ENCODE measurements around the gene C17orf75. TPM values are rescaled to one million over a fixed set of nuclear protein-coding genes. Genes with fewer than 3 reads are reported as not detected.

C17orf75 gene
- total RNA-seq, 1 experiment from 2014 or later: 22.5 TPM

DNA sequence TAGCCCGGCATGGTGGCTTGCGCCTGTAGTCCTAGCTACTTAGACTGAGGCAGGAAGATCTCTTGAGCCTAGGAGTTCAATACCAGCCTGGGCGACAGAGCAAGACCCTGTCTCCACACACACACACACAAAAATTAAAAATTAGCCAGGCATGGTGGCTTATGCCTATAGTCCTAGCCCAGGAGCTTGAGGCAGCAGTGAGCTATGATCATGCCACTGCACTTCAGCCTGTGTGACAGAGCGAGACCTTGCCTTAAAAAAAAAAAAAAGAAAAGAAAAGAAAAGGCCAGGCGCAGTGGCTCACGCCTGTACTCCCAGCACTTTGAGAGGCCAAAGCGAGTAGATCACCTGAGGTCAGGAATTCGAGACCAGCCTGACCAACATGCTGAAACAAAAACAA is 23.9 kb downstream of the C17orf75 start:
- ChIA-PET RAD21 (ENCODE audit: low non-redundant PET in 1 of 2, low total read pairs in 2 of 2, uncharacterized antibody in 2 of 2, unreplicated experiment in 2 of 2) (interaction anchor here in 1 of 2 experiments (2.5 kb wide), 1 partner anchor 65 kb away, joined by 10 read pairs; no protein-coding TSS in a partner anchor), CTCF (interaction anchor here (0.7 to 3.3 kb wide), 2 partner anchors 11 to 65 kb away, joined by 3 to 17 read pairs; no protein-coding TSS in a partner anchor)
- no peaks in the 10 kb centered on the region for H3K4me1 ChIP-seq (ENCODE audit: control insufficient read depth in 1 of 2, insufficient read depth in 2 of 2, low read length in 2 of 2)

DNA sequence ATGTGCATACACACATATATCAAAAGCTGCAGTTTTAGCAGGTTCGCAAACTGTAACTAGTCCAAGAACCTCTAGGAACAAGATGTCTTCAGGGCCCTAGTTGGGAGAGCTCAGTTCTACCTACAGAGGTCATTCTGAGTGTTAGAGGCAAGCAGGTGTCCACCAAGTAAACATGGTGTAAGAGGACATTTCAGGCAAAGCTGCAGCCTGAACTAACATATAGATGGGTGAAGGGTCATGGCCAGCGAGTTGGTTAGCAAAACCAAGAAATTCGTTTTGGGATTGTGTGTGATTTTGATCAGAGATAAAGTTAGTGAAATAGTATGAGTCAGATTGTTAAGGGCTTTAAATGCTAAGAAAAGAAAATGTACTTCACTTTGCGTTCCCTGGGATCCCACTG is 24.6 kb downstream of the C17orf75 start:
- H3K9me3 ChIP-seq (ENCODE audit: control insufficient read depth in 1 of 2, insufficient read depth in 1 of 2, low read depth in 1 of 2, low read length in 2 of 2): no peaks in the 10 kb centered on the region
- intact Hi-C loops (cut with micrococcal nuclease): loop anchor here (5.0 kb wide), 1 partner anchor 110 kb away; no protein-coding TSS in a partner anchor
- H3K4me1 ChIP-seq (ENCODE audit: control insufficient read depth in 1 of 2, insufficient read depth in 2 of 2, low read length in 2 of 2): no peaks in the 10 kb centered on the region
- no peaks in the 10 kb centered on the region for H3K9me2 ChIP-seq (ENCODE audit: insufficient read depth)
- no peaks in the 10 kb centered on the region for H3K79me2 ChIP-seq (ENCODE audit: insufficient read depth, low read length)
- H2AFZ ChIP-seq (ENCODE audit: low read depth, low read length, poor library complexity, severe bottlenecking): no peak overlapping the region
- no peaks in the 10 kb centered on the region for H4K20me1 ChIP-seq (ENCODE audit: insufficient read depth)
- no peaks in the 10 kb centered on the region for H3K27me3 ChIP-seq (ENCODE audit: insufficient read depth, low read length)
- ChIA-PET POLR2A (no interaction called here), CTCF (interaction anchor here (1.4 to 3.3 kb wide), 2 partner anchors 64 kb away, joined by 4 to 17 read pairs; no protein-coding TSS in a partner anchor), RAD21 (ENCODE audit: low non-redundant PET in 1 of 2, low total read pairs in 2 of 2, uncharacterized antibody in 2 of 2, unreplicated experiment in 2 of 2) (no interaction called here)
- BruUV-seq (replicated peaks): no TSS peak
- DNase-seq (ENCODE audit: low read depth, low spot score) (no peak), ATAC-seq (no peak)
- H3K4me2 ChIP-seq (ENCODE audit: low read length): no peak overlapping the region
- H3K36me3 ChIP-seq (ENCODE audit: control insufficient read depth in 1 of 2, insufficient read depth in 2 of 2, low read length in 2 of 2): no peaks in the 10 kb centered on the region
- H3K4me3 ChIP-seq (replicated peaks in 1 of 2; ENCODE audit: low read depth in 1 of 2, low read length in 2 of 2): no peak overlapping the region
- H3K9ac ChIP-seq (ENCODE audit: low read length): no peak overlapping the region
- H3K27ac ChIP-seq (ENCODE audit: low read depth, low read length): no peak overlapping the region
- TF ChIP-seq ZNF274 (IDR thresholded peaks at IDR 0.05; ENCODE audit: low read depth, low read length) (no peak), MAX (IDR thresholded peaks at IDR 0.05) (no peak), TCF7L2 (IDR thresholded peaks at IDR 0.05; ENCODE audit: borderline replicate concordance, extremely low read depth, insufficient read depth, insufficient read length) (no peak), POLR2AphosphoS5 (IDR thresholded peaks at IDR 0.05; ENCODE audit: low read depth, low read length) (no peak), EGR1 (IDR thresholded peaks at IDR 0.05; ENCODE audit: low read depth) (no peak), FOSL1 (IDR thresholded peaks at IDR 0.05; ENCODE audit: low read depth) (no peak), ELF1 (IDR thresholded peaks at IDR 0.05; ENCODE audit: borderline replicate concordance, low read depth) (no peak), SIN3A (IDR thresholded peaks at IDR 0.05; ENCODE audit: low read depth) (no peak), REST (IDR thresholded peaks at IDR 0.05; ENCODE audit: low read depth) (no peak), CBX3 (IDR thresholded peaks at IDR 0.05; ENCODE audit: low read depth) (no peak), CEBPB (IDR thresholded peaks at IDR 0.05; ENCODE audit: low read depth) (no peak), SP1 (IDR thresholded peaks at IDR 0.05; ENCODE audit: low read depth) (no peak)

More for the DNA sequence above, 23.9 kb downstream of the C17orf75 start:
- Histone ChIP-seq H3K9me2 (ENCODE audit: insufficient read depth) (no peaks in the 10 kb centered on the region), H3K4me3 (replicated peaks in 1 of 2; ENCODE audit: low read depth in 1 of 2, low read length in 2 of 2) (no peak overlapping the region), H2AFZ (ENCODE audit: low read depth, low read length, poor library complexity, severe bottlenecking) (no peak overlapping the region), H3K9me3 (ENCODE audit: control insufficient read depth in 1 of 2, insufficient read depth in 1 of 2, low read depth in 1 of 2, low read length in 2 of 2) (no peaks in the 10 kb centered on the region), H4K20me1 (ENCODE audit: insufficient read depth) (no peaks in the 10 kb centered on the region), H3K36me3 (ENCODE audit: control insufficient read depth in 1 of 2, insufficient read depth in 2 of 2, low read length in 2 of 2) (no peaks in the 10 kb centered on the region), H3K27me3 (ENCODE audit: insufficient read depth, low read length) (no peaks in the 10 kb centered on the region), H3K9ac (ENCODE audit: low read length) (no peak overlapping the region), H3K4me2 (ENCODE audit: low read length) (no peak overlapping the region), H3K79me2 (ENCODE audit: insufficient read depth, low read length) (no peaks in the 10 kb centered on the region), H3K27ac (ENCODE audit: low read depth, low read length) (no peak overlapping the region)
- no peak for DNase-seq (ENCODE audit: low read depth, low spot score)
- no peak for ATAC-seq
- intact Hi-C loops (cut with micrococcal nuclease): loop anchor here (5.0 kb wide), 1 partner anchor 111 kb away; no protein-coding TSS in a partner anchor
- no peak for TF ChIP-seq TCF7L2 (IDR thresholded peaks at IDR 0.05; ENCODE audit: borderline replicate concordance, extremely low read depth, insufficient read depth, insufficient read length)
- TF ChIP-seq CBX3 (IDR thresholded peaks at IDR 0.05; ENCODE audit: low read depth): no peak
- TF ChIP-seq ATF3 (IDR thresholded peaks at IDR 0.05): no peak
- no peak for TF ChIP-seq CEBPB (IDR thresholded peaks at IDR 0.05; ENCODE audit: low read depth)
- TF ChIP-seq SRF (IDR thresholded peaks at IDR 0.05; ENCODE audit: low read depth): no peak
- TF ChIP-seq EZH2 (IDR thresholded peaks at IDR 0.05): no peak
- no peak for TF ChIP-seq FOSL1 (IDR thresholded peaks at IDR 0.05; ENCODE audit: low read depth)
- TF ChIP-seq EGR1 (IDR thresholded peaks at IDR 0.05; ENCODE audit: low read depth): no peak
- POLR2A ChIA-PET: no interaction called here
- BruUV-seq (replicated peaks): no TSS peak

Data from HCT116 (cell line).